22Rv1 (cell line): ENCODE data around the gene OR5M3.

Experiments used
- H3K27ac ChIP-seq: fragments of 450-650 bp; 2 replicates; pipeline ENCODE4 v1.5.1; 2017
- ZFX ChIP-seq: fragments of 450-650 bp; IDR thresholded peaks from 2 replicates; pipeline ENCODE4 v1.6.1; 2017; ENCODE audit warnings: antibody characterized with exemption, borderline replicate concordance
- TF ChIP-seq, protein P1 (sequence below): fragments of 450-650 bp; IDR thresholded peaks from 2 replicates; pipeline ENCODE4 v1.5.1; 2017; ENCODE audit warnings: mild to moderate bottlenecking

The OR5M3 gene

DNA sequence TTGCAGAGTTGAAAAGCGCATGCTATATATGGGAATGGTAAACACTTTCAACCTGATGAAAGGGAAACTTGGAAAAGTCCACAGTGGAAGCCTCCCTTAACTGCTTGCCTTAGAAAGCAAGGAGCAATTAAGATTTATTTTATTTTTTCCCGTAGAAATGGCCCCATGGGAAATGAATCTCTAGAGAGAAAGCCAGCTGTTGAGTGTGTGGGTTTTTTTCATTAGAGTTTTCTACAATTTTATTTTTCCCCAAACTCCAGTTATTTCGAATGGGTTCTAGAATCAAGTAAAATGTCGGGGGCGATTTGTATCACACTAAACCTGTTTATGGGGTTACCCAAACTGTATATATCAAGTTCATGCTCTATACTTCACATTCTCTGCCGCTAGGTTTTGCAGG, at the start of gene OR5M3:
Gene OR5M3, minus strand, starts transcription at position 101 of the 400 bp plus-strand sequence. CDS start 2,855 bp downstream, outside the sequence.
- no peak within 1 kb of the TSS for H3K27ac ChIP-seq

DNA sequence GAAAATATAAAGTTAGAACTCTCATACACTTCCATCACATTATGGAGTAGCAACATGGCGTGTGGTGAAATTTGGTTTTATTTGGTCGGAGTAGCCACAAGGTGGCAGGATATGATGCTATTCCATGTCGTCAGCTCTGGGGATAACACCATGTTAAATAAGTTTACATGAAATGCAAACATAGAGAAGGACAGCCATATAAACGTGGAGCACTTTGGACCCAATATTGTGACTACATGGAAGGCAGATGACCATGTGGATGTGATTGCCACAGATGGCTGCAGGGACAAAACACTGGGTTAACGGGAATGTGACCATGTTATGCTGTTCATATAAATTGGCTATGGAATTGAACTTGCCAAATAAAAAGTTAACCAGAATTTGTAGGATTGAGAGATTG, 48.9 kb upstream of the OR5M3 start:
- TF ChIP-seq, protein P1, sequence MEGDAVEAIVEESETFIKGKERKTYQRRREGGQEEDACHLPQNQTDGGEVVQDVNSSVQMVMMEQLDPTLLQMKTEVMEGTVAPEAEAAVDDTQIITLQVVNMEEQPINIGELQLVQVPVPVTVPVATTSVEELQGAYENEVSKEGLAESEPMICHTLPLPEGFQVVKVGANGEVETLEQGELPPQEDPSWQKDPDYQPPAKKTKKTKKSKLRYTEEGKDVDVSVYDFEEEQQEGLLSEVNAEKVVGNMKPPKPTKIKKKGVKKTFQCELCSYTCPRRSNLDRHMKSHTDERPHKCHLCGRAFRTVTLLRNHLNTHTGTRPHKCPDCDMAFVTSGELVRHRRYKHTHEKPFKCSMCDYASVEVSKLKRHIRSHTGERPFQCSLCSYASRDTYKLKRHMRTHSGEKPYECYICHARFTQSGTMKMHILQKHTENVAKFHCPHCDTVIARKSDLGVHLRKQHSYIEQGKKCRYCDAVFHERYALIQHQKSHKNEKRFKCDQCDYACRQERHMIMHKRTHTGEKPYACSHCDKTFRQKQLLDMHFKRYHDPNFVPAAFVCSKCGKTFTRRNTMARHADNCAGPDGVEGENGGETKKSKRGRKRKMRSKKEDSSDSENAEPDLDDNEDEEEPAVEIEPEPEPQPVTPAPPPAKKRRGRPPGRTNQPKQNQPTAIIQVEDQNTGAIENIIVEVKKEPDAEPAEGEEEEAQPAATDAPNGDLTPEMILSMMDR = peak; percentile 43; the same call in 1 of the 2 replicates
- no peak for TF ChIP-seq ZFX
- no peak overlapping the region for H3K27ac ChIP-seq

More for the DNA sequence above, at the start of gene OR5M3:
- no peak for TF ChIP-seq ZFX
- TF ChIP-seq, protein P1 = no peak

DNA sequence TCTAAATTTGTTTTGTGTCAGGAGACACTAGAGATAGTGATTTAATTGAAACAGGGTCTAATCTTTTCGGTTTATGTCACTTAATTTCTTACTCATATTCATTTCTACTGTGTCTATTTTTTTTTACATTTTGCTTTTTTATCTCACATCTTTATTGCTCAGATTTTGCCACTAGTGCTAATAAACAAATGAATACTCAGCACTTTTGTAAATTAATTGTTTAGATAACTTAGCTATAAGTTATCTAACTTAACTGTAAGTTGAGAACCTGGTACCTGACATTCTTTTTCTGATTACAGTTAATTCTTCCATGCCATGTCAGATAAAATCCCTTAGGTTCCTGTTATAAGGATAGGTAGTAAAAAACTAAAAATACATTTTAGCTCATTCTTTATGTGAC, 40.1 kb upstream of the OR5M3 start:
- TF ChIP-seq, protein P1 = no peak
- no peak for TF ChIP-seq ZFX
- H3K27ac ChIP-seq = no peak overlapping the region

DNA sequence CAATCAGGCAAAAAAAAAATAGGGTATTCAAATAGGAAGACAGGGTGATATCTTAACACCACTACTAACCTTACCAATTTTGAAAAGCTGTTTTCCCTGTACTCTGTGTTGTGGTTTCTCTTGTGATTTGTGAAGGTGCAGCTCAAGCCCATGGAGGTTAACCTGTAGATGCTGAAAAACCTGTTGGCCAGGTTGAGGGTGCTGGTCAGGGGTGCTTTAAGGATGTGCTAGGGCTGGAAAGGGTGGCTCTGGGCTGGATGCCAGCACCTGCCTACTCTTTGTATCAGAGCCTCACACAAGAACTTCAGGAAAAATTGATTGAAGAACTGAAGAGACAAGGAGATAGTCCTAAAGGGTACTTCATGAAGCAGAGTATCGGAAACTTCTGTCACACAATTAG, 36.3 kb upstream of the OR5M3 start:
- H3K27ac ChIP-seq = no peak overlapping the region
- TF ChIP-seq ZFX = no peak
- TF ChIP-seq, protein P1 = no peak

DNA sequence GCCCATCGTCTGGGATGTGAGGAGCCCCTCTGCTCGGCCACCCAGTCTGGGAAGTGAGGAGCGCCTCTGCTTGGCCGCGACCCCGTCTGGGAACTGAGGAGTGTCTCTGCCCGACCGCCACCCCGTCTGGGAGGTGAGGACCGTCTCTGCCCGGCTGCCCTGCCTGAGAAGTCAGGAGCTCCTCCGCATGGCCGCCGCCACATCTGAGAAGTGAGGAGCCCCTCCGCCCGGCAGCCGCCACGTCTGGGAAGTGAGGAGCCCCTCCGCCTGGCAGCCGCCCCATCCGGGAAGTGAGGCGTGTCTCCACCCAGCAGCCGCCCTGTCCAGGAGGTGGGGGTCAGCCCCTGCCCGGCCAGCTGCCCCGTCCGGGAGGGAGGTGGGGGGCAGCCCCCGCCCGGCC, 23.9 kb upstream of the OR5M3 start:
- H3K27ac ChIP-seq = no peak overlapping the region
- TF ChIP-seq, protein P1 = no peak

- no peak for TF ChIP-seq ZFX
- TF ChIP-seq, protein P1 = no peak
- no peak overlapping the region for H3K27ac ChIP-seq
These were observed 22.0 kb upstream of the OR5M3 start for GRCh38 chr11:56495117-56495516.

- TF ChIP-seq, protein P1 = no peak
- TF ChIP-seq ZFX = no peak
- no peak within 1 kb of the TSS for H3K27ac ChIP-seq
These were observed 18.1 kb upstream of the OR5M3 start, which contains the start of gene OR5M8 for GRCh38 chr11:56491270-56491669. Gene OR5M8 (minus strand): TSS chr11:56491370. CDS start chr11:56491370, 0 bp downstream.
